ENCODE measurements around the gene ARF3.

The ARF3 gene

DNA sequence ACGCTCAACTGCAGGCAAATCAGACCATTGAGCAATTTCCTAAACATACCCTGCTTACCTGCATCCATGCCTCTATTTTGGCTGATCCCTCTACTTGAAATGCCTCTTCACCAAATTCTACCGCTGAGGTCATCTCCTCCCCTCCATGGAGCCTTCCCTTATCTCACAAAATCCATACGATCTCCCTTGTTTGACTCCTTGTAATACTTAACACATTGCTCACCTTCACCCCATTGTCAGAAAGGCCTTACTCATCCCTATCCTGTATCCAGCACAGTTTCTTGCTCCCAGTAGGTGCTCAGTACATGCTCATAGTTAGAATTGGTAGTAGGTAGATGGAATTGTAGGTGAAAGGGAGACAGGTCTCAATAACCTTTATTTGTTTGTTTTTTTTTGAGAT, 36.5 kb upstream of the ARF3 start:
- intact Hi-C loops (cut with DNase I; ENCODE audit: low total_unique reads) = no loop called here
- peaks cover 0 to 39% (median 25%) of the 10 kb centered on the region in 4 donors for H3K4me1 ChIP-seq
- no peak overlapping the region for H3K27ac ChIP-seq
- no peaks in the 10 kb centered on the region for H3K36me3 ChIP-seq
- peaks cover 0 to 73% of the 10 kb centered on the region in 2 donors for H3K27me3 ChIP-seq
- no peak for DNase-seq
- H3K4me3 ChIP-seq = no peak overlapping the region
- no peaks in the 10 kb centered on the region for H3K9me3 ChIP-seq
- TF ChIP-seq, protein P1, sequence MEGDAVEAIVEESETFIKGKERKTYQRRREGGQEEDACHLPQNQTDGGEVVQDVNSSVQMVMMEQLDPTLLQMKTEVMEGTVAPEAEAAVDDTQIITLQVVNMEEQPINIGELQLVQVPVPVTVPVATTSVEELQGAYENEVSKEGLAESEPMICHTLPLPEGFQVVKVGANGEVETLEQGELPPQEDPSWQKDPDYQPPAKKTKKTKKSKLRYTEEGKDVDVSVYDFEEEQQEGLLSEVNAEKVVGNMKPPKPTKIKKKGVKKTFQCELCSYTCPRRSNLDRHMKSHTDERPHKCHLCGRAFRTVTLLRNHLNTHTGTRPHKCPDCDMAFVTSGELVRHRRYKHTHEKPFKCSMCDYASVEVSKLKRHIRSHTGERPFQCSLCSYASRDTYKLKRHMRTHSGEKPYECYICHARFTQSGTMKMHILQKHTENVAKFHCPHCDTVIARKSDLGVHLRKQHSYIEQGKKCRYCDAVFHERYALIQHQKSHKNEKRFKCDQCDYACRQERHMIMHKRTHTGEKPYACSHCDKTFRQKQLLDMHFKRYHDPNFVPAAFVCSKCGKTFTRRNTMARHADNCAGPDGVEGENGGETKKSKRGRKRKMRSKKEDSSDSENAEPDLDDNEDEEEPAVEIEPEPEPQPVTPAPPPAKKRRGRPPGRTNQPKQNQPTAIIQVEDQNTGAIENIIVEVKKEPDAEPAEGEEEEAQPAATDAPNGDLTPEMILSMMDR (IDR thresholded peaks at IDR 0.05) = no peak

DNA sequence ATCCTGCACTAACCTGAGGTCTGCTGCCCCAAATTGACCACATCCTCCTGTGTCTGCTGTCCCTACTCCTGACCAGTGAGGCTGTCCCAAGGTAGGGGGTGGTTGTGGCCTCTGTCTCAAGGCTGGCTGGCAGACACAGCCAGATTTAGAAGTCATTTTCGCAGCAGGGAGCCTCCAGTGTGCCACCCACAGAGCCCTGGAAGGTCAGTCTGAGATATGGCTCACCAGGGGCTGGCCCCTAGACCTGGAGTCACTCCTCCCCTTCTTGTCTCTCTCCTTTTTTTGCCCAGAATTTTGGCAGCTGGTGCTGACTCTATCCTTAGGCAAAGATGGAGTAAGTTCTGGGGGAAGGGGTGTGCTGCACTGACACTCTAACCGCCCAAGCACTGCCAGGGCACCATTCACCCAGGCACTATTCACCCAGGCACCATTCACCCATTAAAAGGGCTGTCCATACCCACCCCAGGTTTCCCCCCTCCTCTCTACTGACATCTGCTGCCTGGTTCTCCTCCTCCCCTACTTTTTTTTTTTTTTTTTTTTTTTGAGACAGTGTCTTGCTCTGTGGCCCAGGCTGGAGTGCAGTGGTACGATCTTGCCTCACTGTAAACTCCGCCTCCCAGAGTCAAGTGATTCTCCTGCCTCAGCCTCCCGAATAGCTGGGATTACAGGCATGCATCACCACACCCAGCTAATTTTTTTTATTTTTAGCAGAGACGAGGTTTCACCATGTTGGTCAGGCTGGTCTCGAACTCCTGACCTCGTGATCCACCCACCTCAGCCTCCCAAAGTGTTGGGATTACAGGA, 34.2 kb upstream of the ARF3 start:
- TF ChIP-seq, protein P1 (IDR thresholded peaks at IDR 0.05) = no peak
- peaks cover 0 to 64% of the 10 kb centered on the region in 2 donors for H3K27me3 ChIP-seq

DNA sequence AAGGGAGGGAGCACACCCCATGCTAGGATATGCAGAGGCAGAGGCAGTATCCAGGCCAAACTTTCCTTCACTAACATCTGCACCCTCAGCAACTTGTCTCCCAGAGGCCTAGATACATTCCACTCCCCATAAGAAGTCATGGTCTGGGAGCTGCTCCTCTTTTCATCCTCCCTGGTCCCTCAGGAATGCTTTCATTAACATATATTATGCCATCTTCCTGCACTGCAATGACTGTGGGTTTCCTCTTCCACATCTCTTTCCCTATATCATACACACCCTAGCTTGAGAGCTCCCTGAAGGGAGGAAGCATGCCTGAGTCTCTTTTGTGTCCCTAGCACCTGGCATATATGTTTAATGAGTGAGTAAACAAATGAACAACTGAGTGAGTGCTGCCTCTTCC, 33.3 kb upstream of the ARF3 start:
- intact Hi-C loops (cut with DNase I; ENCODE audit: low total_unique reads) = no loop called here
- DNase-seq = no peak
- TF ChIP-seq, protein P1 (IDR thresholded peaks at IDR 0.05) = no peak
- Histone ChIP-seq H3K27me3 (peaks cover 0 to 64% of the 10 kb centered on the region in 2 donors), H3K4me1 (peaks cover 0 to 17% (median 15%) of the 10 kb centered on the region in 4 donors), H3K36me3 (no peaks in the 10 kb centered on the region), H3K27ac (no peak overlapping the region), H3K9me3 (no peaks in the 10 kb centered on the region), H3K4me3 (no peak overlapping the region)

More for the DNA sequence above, 34.2 kb upstream of the ARF3 start:
- Histone ChIP-seq H3K27ac (no peak overlapping the region), H3K9me3 (no peaks in the 10 kb centered on the region), H3K36me3 (no peaks in the 10 kb centered on the region), H3K4me1 (peaks cover 0 to 16% (median 8%) of the 10 kb centered on the region in 4 donors), H3K4me3 (no peak overlapping the region)
- intact Hi-C loops (cut with DNase I; ENCODE audit: low total_unique reads) = no loop called here
- DNase-seq = no peak

- TF ChIP-seq, protein P1 (IDR thresholded peaks at IDR 0.05) = peak; percentile 66 to 74
- no peaks in the 10 kb centered on the region for H3K36me3 ChIP-seq
- H3K9me3 ChIP-seq = no peaks in the 10 kb centered on the region
- no peak overlapping the region for H3K27ac ChIP-seq
- H3K4me3 ChIP-seq = no peak overlapping the region
- intact Hi-C loops (cut with DNase I; ENCODE audit: low total_unique reads) = loop anchor here (10.0 kb wide), 1 partner anchor 123 kb away; the partner anchor contains the start of gene RND1
- DNase-seq = no peak
- H3K27me3 ChIP-seq = peaks cover 0 to 48% of the 10 kb centered on the region in 2 donors
- H3K4me1 ChIP-seq = peaks cover 0 to 14% (median 11%) of the 10 kb centered on the region in 4 donors
Measured at GRCh38 chr12:48988030-48988649, 30.9 kb upstream of the ARF3 start.

DNA sequence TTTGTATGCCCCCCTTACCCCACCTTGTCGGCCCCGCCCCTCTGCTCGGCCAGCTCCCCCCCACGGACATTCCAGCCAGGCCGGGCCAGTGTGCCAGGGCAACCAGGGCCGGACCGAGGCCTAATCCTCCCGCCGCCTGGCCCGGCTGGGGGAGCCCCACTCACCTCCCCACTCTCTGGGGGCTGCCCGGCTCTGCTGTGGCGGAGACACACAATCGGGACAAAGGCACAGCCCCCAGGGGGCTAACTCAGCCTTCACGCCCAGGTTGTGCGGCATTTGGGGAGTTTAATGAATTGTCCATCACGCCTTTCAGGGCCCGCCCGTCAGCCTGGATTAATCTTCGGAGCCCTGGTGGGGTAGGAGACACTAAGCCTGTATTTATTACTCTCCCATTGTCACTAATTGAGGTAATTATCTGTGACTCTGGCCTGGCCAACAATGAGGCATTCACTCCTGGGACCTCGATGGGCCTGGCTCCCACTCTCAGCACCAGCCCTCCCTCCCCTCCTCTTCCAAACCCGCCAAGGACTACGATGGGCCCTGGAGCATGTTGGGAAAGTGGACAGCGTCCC, 29.5 kb upstream of the ARF3 start:
- Histone ChIP-seq H3K27me3 (peaks cover 0 to 47% of the 10 kb centered on the region in 2 donors), H3K4me3 (no peak overlapping the region), H3K36me3 (no peaks in the 10 kb centered on the region), H3K4me1 (peaks cover 0 to 14% (median 11%) of the 10 kb centered on the region in 4 donors), H3K27ac (no peak overlapping the region), H3K9me3 (no peaks in the 10 kb centered on the region)
- no peak for DNase-seq
- TF ChIP-seq, protein P1 (IDR thresholded peaks at IDR 0.05) = no peak
- intact Hi-C loops (cut with DNase I; ENCODE audit: low total_unique reads) = loop anchor here (10.0 kb wide), 1 partner anchor 122 kb away; the partner anchor contains the start of gene RND1

Measured in tibial artery (tissue), 4 donors.